K562 (cell line): ENCODE results near the gene IL23A. TPM values are rescaled to one million over a fixed set of nuclear protein-coding genes. Genes with fewer than 3 reads are reported as not detected.
A peak's percentile ranks its signal among the peaks of the same experiment; 100 is the strongest.

ENCODE experiments used
- CHAMP1 ChIP-seq: fragments of 450-650 bp; IDR thresholded peaks from 2 replicates; pipeline ENCODE4 v1.6.1; 2016; ENCODE audit warnings: mild to moderate bottlenecking
- CLOCK ChIP-seq: fragments of 250-450 bp; sonication (Bioruptor Pico); IDR thresholded peaks from 2 replicates; pipeline ENCODE4 v1.4.0; 2020; ENCODE audit warnings: mild to moderate bottlenecking, moderate library complexity, borderline replicate concordance
- FOSL1 ChIP-seq: fragments of 200-800 bp; sonication (Bioruptor generic); conservative IDR thresholded peaks from 2 replicates; pipeline ENCODE4 v1.6.1; 2016; ENCODE audit warnings: missing genetic modification characterization, missing compliant biosample characterization
- GTF2B ChIP-seq: IDR thresholded peaks from 2 replicates; pipeline ENCODE4 v1.6.1; 2011; ENCODE audit not compliant: insufficient read length; ENCODE audit errors: extremely low read depth
- HMBOX1 ChIP-seq: sonication (generic); IDR thresholded peaks from 2 replicates; pipeline ENCODE4 v1.6.1; 2016
- KAT2B ChIP-seq: IDR thresholded peaks from one replicate; pipeline ENCODE4 v1.6.1; 2012; ENCODE audit warnings: low read depth, mild to moderate bottlenecking, control low read depth, inconsistent platforms, low read length, moderate library complexity
- KLF6 ChIP-seq: fragments of 250-450 bp; sonication (Bioruptor Pico); IDR thresholded peaks from 2 replicates; pipeline ENCODE4 v1.4.0; 2020; ENCODE audit warnings: mild to moderate bottlenecking, moderate library complexity, borderline replicate concordance
- MAFG ChIP-seq: fragments of 450-650 bp; conservative IDR thresholded peaks from 2 replicates; pipeline ENCODE4 v1.6.1; 2016; ENCODE audit warnings: missing genetic modification characterization, missing compliant biosample characterization
- RBM22 ChIP-seq: fragments of 200-400 bp; formaldehyde crosslinking; IDR thresholded peaks from 2 replicates; pipeline ENCODE4 v1.6.1; 2018; ENCODE audit warnings: low read length, low read depth; ENCODE audit not compliant: poor library complexity, severe bottlenecking
- SAFB2 ChIP-seq: fragments of 200-400 bp; formaldehyde crosslinking; IDR thresholded peaks from 2 replicates; pipeline ENCODE4 v1.6.1; 2018; ENCODE audit warnings: borderline replicate concordance, low read length, low read depth, moderate library complexity; ENCODE audit not compliant: severe bottlenecking
- SOX6 ChIP-seq: fragments of 450-650 bp; IDR thresholded peaks from 2 replicates; pipeline ENCODE4 v1.6.1; 2014; ENCODE audit warnings: mild to moderate bottlenecking
- TAF15 ChIP-seq: fragments of 200-400 bp; formaldehyde crosslinking; IDR thresholded peaks from 2 replicates; pipeline ENCODE4 v1.6.1; 2017; ENCODE audit warnings: mild to moderate bottlenecking, low read depth, low read length, moderate library complexity
- TCF3 ChIP-seq: sonication (generic); formaldehyde crosslinking; IDR thresholded peaks from 2 replicates; pipeline ENCODE4 v1.4.0; 2020; ENCODE audit warnings: mild to moderate bottlenecking, missing genetic modification reagents
- TFE3 ChIP-seq: fragments of 450-650 bp; formaldehyde crosslinking; IDR thresholded peaks from 2 replicates; pipeline ENCODE4 v1.4.0; 2020; ENCODE audit warnings: mild to moderate bottlenecking, mixed read lengths
- U2AF1 ChIP-seq: fragments of 200-400 bp; formaldehyde crosslinking; optimal IDR thresholded peaks from 2 replicates; pipeline ENCODE3; 2017; ENCODE audit warnings: mild to moderate bottlenecking, low read depth, low read length, moderate library complexity
- WHSC1 ChIP-seq: IDR thresholded peaks from one replicate; pipeline ENCODE4 v1.6.1; 2012; ENCODE audit warnings: low read length, control low read depth, inconsistent platforms
- ZKSCAN1 ChIP-seq: fragments of 150-350 bp; IDR thresholded peaks from 2 replicates; pipeline ENCODE4 v1.6.1; 2016; ENCODE audit warnings: low read depth, low read length
- ZNF695 ChIP-seq: fragments of 450-650 bp; formaldehyde crosslinking; IDR thresholded peaks from 2 replicates; pipeline ENCODE4 v1.4.0; 2020; ENCODE audit warnings: mild to moderate bottlenecking, moderate library complexity
- polyA plus RNA-seq, 8 experiments: library from polyadenylated mRNA; depleted of rRNA in 4 of 8; stranded (reverse) in 5 of 8; unstranded in 3 of 8; fragments of >200 nt; fragmentation: Nextera tagmentation in 2 of 8; fragmentation: Illumina TruSeq in 1 of 8; extraction: Ambion mirVana in 2 of 8; extraction: Trizol in 1 of 8; gene quantifications; 2 replicates each; pipeline versions ENCODE4 v1.2.1 to v1.2.3, GENCODE V29; 2011 to 2014; ENCODE audit warnings: inconsistent platforms in 1 of 8, missing spikeins in 1 of 8
- total RNA-seq, 7 experiments: library from RNA; depleted of rRNA in 6 of 7; stranded (reverse); fragments of >200 nt in 6 of 7; fragmentation: Illumina TruSeq in 2 of 7; extraction: Trizol in 2 of 7; gene quantifications; 2 replicates each; pipeline versions ENCODE4 v1.2.1 to v1.2.3, GENCODE V29; 2011 to 2021; ENCODE audit warnings: low replicate concordance in 1 of 7

The IL23A gene
- total and polyA plus RNA-seq, 9 of the 15 experiments (the other 6 are each of a cell fraction or from before 2014, with no cell fraction given), result 4.4 to 37.2 (median 9.6) TPM

- TF ChIP-seq FOSL1 (tag) (no peak), KLF6 (CRISPR knock-in tag) (no peak), HMBOX1 (no peak; the same call in 1 of the 2 replicates), ZKSCAN1 (peak; percentile 45; the same call in 1 of the 2 replicates), TFE3 (no peak), GTF2B (no peak), ZNF695 (no peak), TCF3 (CRISPR knock-in tag) (no peak; the same call in 1 of the 2 replicates), RBM22 (no peak), MAFG (tag) (no peak), TAF15 (no peak), U2AF1 (no peak), CHAMP1 (no peak), SAFB2 (no peak), WHSC1 (no peak), CLOCK (CRISPR knock-in tag) (no peak), SOX6 (0 out of 2 replicates have a peak, but pooled peaks have one; percentile 22), KAT2B (no peak)
Measured at GRCh38 chr12:56359851-56360767, 21.4 kb downstream of the IL23A start, which contains the start of gene STAT2 (continued).
